MCF 10A (cell line): Measurements from ENCODE around the gene REN. TPM values are rescaled to one million over a fixed set of nuclear protein-coding genes. Genes with fewer than 3 reads are reported as not detected.
A peak's percentile ranks its signal among the peaks of the same experiment; 100 is the strongest.

Experiments
- BruUV-seq: library from RNA; stranded (reverse); fragments of 400-500 nt; replicated peaks from 2 replicates; lab custom pipeline; 2021; lab: Mats Ljungman, UMichigan
- CTCF ChIA-PET: fragments of 300-600 bp; sonication (Branson Sonifier 250); formaldehyde crosslinking; extraction: SDS; loops from one replicate; lab custom pipeline; 2021; ENCODE audit warnings: antibody characterized with exemption, inconsistent platforms; lab: Yijun Ruan, JAX
- POLR2A ChIA-PET: fragments of 300-600, 350-650 bp; sonication (Branson Sonifier 250); formaldehyde crosslinking; extraction: SDS; loops from one replicate; lab custom pipeline; 2020; ENCODE audit warnings: antibody characterized with exemption, inconsistent platforms; lab: Yijun Ruan, JAX
- DNase-seq: peaks from one replicate; pipeline ENCODE4 v3.0.0-alpha.2; 2018; ENCODE audit not compliant: unreplicated experiment
- H3K27ac Mint-ChIP-seq: one replicate; pipeline ENCODE4 v1.8.0; 2022; ENCODE audit warnings: mild to moderate bottlenecking, low read depth, mixed read lengths; ENCODE audit not compliant: unreplicated experiment
- H3K27me3 Mint-ChIP-seq: one replicate; pipeline ENCODE4 v1.8.0; 2022; ENCODE audit warnings: mixed read lengths; ENCODE audit not compliant: insufficient read depth, unreplicated experiment
- H3K36me3 Mint-ChIP-seq: one replicate; pipeline ENCODE4 v1.8.0; 2022; ENCODE audit warnings: mild to moderate bottlenecking, moderate library complexity, mixed read lengths; ENCODE audit not compliant: insufficient read depth, unreplicated experiment
- H3K4me1 Mint-ChIP-seq: one replicate; pipeline ENCODE4 v1.8.0; 2022; ENCODE audit warnings: mixed read lengths; ENCODE audit not compliant: insufficient read depth, unreplicated experiment
- H3K4me3 Mint-ChIP-seq: one replicate; pipeline ENCODE4 v1.8.0; 2022; ENCODE audit warnings: mild to moderate bottlenecking, moderate library complexity, mixed read lengths; ENCODE audit not compliant: unreplicated experiment
- H3K9me3 Mint-ChIP-seq: one replicate; pipeline ENCODE4 v1.8.0; 2022; ENCODE audit warnings: mixed read lengths; ENCODE audit not compliant: unreplicated experiment
- CTCF ChIP-seq: fragments of 200-600 bp; IDR thresholded peaks from one replicate; pipeline ENCODE4 v1.8.0; 2022; ENCODE audit warnings: antibody characterized with exemption, mild to moderate bottlenecking; ENCODE audit not compliant: unreplicated experiment
- intact Hi-C: fragments of 100-400 bp; cut with micrococcal nuclease; formaldehyde crosslinking; loops from 2 replicates; pipeline ENCODE4 v1.14.1; 2022
- total RNA-seq: library from RNA; stranded (reverse); gene quantifications from 2 replicates; pipeline ENCODE4 v1.2.3, GENCODE V29; 2022

The REN gene
- total RNA-seq, 1 experiment from 2014 or later, result not detected

GRCh38 chr1:204128464-204128963 is 37.6 kb downstream of the REN start:
- no peak for DNase-seq
- Mint-ChIP-seq H3K4me3 (peak overlapping the region; percentile 68), H3K27ac (peak overlapping the region; percentile 63), H3K36me3 (peaks cover 38% of the 10 kb centered on the region), H3K4me1 (peaks cover 58% of the 10 kb centered on the region), H3K27me3 (no peaks in the 10 kb centered on the region), H3K9me3 (no peaks in the 10 kb centered on the region)
- intact Hi-C loops, result loop anchor here (2.0 to 10.0 kb wide), 5 partner anchors 71 to 786 kb away; partner anchors contain the start of gene ATP2B4
- BruUV-seq, result no TSS peak
- POLR2A ChIA-PET, result interaction anchor here (0.6 to 8.3 kb wide), 17 partner anchors 9 to 1099 kb away, joined by 3 to 174 read pairs (median 5); partner anchors contain the start of genes ETNK2, SNRPE, SOX13 and TMCC2
- TF ChIP-seq CTCF, result no peak
- CTCF ChIA-PET, result interaction anchor here (0.6 to 16.6 kb wide), 60 partner anchors 8 to 1123 kb away, joined by 3 to 452 read pairs (median 5); partner anchors contain the start of genes ETNK2, REN, SNRPE and SOX13

DNA sequence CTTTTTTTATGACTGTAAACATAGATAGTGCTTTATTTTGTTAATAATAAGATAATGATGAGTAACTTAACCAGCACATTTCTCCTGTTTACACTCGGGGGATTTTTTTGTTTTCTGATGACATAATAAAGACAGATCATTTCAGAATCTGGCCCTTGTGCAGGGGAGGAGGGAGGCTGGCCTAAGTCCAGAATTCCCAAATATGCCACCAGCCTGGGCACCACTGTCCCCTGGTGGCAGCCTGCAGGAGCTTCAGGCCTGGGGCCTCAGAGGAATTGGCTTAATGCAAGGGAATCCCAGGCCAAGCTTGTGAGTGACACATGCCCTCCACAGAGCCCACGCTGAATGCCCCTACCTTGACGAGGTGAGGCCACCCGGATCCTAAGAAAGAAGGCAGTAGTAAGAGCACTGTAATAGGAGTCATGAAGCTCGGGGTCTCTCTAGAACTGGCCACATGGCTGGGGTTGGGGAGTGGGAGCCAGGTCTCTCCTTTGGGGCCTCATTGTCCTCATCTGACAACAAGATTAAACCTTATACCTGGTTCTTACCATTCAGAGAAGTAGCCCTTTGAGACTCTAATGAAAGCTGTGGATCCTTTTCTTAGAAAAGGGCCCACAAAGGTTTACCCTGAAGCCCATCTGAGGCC is 38.4 kb downstream of the REN start:
- Mint-ChIP-seq H3K27ac (peak overlapping the region; percentile 63), H3K36me3 (peaks cover 39% of the 10 kb centered on the region), H3K4me1 (peaks cover 55% of the 10 kb centered on the region), H3K9me3 (no peaks in the 10 kb centered on the region), H3K27me3 (no peaks in the 10 kb centered on the region), H3K4me3 (no peak overlapping the region)
- peak; percentile 100 for TF ChIP-seq CTCF
- ChIA-PET CTCF (interaction anchor here (0.6 to 16.6 kb wide), 40 partner anchors 11 to 1481 kb away, joined by 3 to 452 read pairs (median 6); partner anchors contain the start of genes ETNK2, SNRPE and SOX13), POLR2A (interaction anchor here (0.6 to 8.3 kb wide), 9 partner anchors 9 to 300 kb away, joined by 3 to 174 read pairs (median 4); partner anchors contain the start of genes SNRPE and SOX13)
- intact Hi-C loops, result loop anchor here (1.0 to 10.0 kb wide), 8 partner anchors 54 to 785 kb away; partner anchors contain the start of genes ATP2B4, SNRPE and SOX13
- DNase-seq, result peak; percentile 96
- BruUV-seq, result no TSS peak

DNA sequence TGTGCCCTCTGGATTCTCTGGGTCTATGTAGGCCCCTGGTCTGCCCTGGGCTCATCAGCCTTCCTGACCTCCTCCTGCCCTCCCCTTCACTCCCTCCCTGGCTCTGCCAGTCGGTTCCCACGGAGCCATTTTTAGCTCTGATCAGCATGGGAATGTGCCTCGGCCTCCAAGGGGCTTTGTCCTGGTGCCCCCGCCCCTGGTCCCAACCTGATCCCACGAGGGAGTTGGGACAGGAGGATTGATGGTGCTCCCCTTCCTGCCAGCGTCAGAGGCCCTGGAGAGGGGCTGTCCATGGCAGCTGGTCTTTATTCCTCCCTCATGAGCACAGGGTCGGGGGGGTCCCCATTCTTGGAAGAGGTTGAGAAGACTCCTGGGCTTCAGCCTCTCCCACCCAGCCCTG is 39.2 kb downstream of the REN start:
- ChIA-PET CTCF (interaction anchor here (0.6 to 16.6 kb wide), 7 partner anchors 12 to 269 kb away, joined by 3 to 452 read pairs (median 59); partner anchors contain the start of genes ETNK2, SNRPE and SOX13), POLR2A (interaction anchor here (1.0 to 8.3 kb wide), 5 partner anchors 10 to 265 kb away, joined by 4 to 174 read pairs (median 38); partner anchors contain the start of genes SNRPE and SOX13)
- Mint-ChIP-seq H3K36me3 (peaks cover 35% of the 10 kb centered on the region), H3K9me3 (no peaks in the 10 kb centered on the region), H3K4me3 (no peak overlapping the region), H3K27ac (no peak overlapping the region), H3K27me3 (no peaks in the 10 kb centered on the region), H3K4me1 (peaks cover 52% of the 10 kb centered on the region)
- DNase-seq, result no peak
- intact Hi-C loops, result loop anchor here (1.0 to 10.0 kb wide), 7 partner anchors 54 to 785 kb away; partner anchors contain the start of genes ATP2B4, SNRPE and SOX13
- BruUV-seq, result no TSS peak
- no peak for TF ChIP-seq CTCF
